Natural killer cell (primary cell): ENCODE data around the gene ZDHHC1. TPM values are rescaled to one million over a fixed set of nuclear protein-coding genes. Genes with fewer than 3 reads are reported as not detected.

Experiments used
- ATAC-seq, 3 donors: fragments of 150-1000 bp in 2 of 3; fragments of 200-7000 bp in 1 of 3; cut with Tn5 transposase; 1 replicate in 1 of 3; 2 replicates in 2 of 3; pipeline ENCODE4 v1.10.0; 2021; ENCODE audit warnings: mild to moderate bottlenecking in 2 of 3, moderate library complexity in 2 of 3
- DNase-seq, 2 donors: peaks; one replicate each; pipeline versions ENCODE4 v3.0.0 to v3.0.0-alpha.2; 2013 to 2021; ENCODE audit warnings: mixed read lengths in 1 of 2
- H3K27ac ChIP-seq: one replicate; pipeline ENCODE4 v1.5.1; 2013; ENCODE audit warnings: mild to moderate bottlenecking, low read length
- H3K27me3 ChIP-seq: one replicate; pipeline ENCODE4 v1.6.1; 2013; ENCODE audit warnings: low read length; ENCODE audit not compliant: control insufficient read depth, insufficient read depth
- H3K36me3 ChIP-seq: one replicate; pipeline ENCODE4 v1.6.1; 2013; ENCODE audit warnings: low read length; ENCODE audit not compliant: control insufficient read depth, insufficient read depth
- H3K4me1 ChIP-seq: one replicate; pipeline ENCODE4 v1.6.1; 2013; ENCODE audit warnings: low read length; ENCODE audit not compliant: control insufficient read depth, insufficient read depth
- H3K4me3 ChIP-seq: one replicate; pipeline ENCODE4 v1.5.1; 2013; ENCODE audit warnings: low read length
- H3K9me3 ChIP-seq: one replicate; pipeline ENCODE4 v1.6.1; 2013; ENCODE audit warnings: low read length; ENCODE audit not compliant: control insufficient read depth, insufficient read depth
- H3K27ac Mint-ChIP-seq, 2 donors: one replicate each; pipeline ENCODE4 v1.8.0; 2022; ENCODE audit warnings: mild to moderate bottlenecking in 2 of 2, mixed read lengths in 2 of 2, moderate library complexity in 1 of 2
- H3K27me3 Mint-ChIP-seq, 2 donors: one replicate each; pipeline ENCODE4 v1.8.0; 2022; ENCODE audit warnings: low read depth in 2 of 2, mixed read lengths in 2 of 2
- H3K36me3 Mint-ChIP-seq: one replicate; pipeline ENCODE4 v1.8.0; 2022; ENCODE audit warnings: mixed read lengths
- H3K4me1 Mint-ChIP-seq, 2 donors: one replicate each; pipeline ENCODE4 v1.8.0; 2022; ENCODE audit warnings: mixed read lengths in 2 of 2
- H3K4me3 Mint-ChIP-seq: one replicate; pipeline ENCODE4 v1.8.0; 2022; ENCODE audit warnings: mild to moderate bottlenecking, moderate library complexity, mixed read lengths
- H3K9me3 Mint-ChIP-seq, 2 donors: one replicate each; pipeline ENCODE4 v1.8.0; 2022; ENCODE audit warnings: mixed read lengths in 2 of 2
- CTCF ChIP-seq: fragments of 200-600 bp; IDR thresholded peaks from one replicate; pipeline ENCODE4 v1.8.0; 2022; ENCODE audit warnings: antibody characterized with exemption
- WGBS: methylation state at CpG from one replicate; pipeline ENCODE4 v1.1.7; 2013; ENCODE audit warnings: missing lambda C conversion rate; ENCODE audit not compliant: insufficient coverage; 5-methylcytosine and 5-hydroxymethylcytosine counted together
- intact Hi-C: fragments of 100-400 bp; cut with micrococcal nuclease; formaldehyde crosslinking; loops from one replicate; pipeline ENCODE4 v1.14.2; 2022
- total RNA-seq, 4 donors: library from RNA; stranded (reverse); fragments of 120-200 nt in 1 of 4; gene quantifications; one replicate each; pipeline versions ENCODE4 v1.2.3 to v1.2.4, GENCODE V29; 2013 to 2022

The ZDHHC1 gene
- total RNA-seq, 3 donors from 2014 or later (not counting 1 experiment from before 2014, with no cell fraction given): 0.88 to 2.5 (median 1.8) TPM

- WGBS: 51% methylated on average over 2 of the region's 2 CpGs
- H3K27ac Mint-ChIP-seq: no peak overlapping the region
- Histone ChIP-seq H3K27me3 (peaks cover 2% of the 10 kb centered on the region), H3K9me3 (no peaks in the 10 kb centered on the region), H3K36me3 (no peaks in the 10 kb centered on the region), H3K4me1 (peaks cover 8% of the 10 kb centered on the region), H3K27ac (no peak overlapping the region), H3K4me3 (no peak overlapping the region)
- TF ChIP-seq CTCF: no peak
- H3K27me3 Mint-ChIP-seq: peaks cover 1 to 13% of the 10 kb centered on the region in 2 donors
- peaks cover 6 to 11% of the 10 kb centered on the region in 2 donors for H3K4me1 Mint-ChIP-seq
- intact Hi-C loops: no loop called here
- DNase-seq: no peak
- no peak for ATAC-seq
- no peak overlapping the region for H3K4me3 Mint-ChIP-seq
- H3K9me3 Mint-ChIP-seq: no peaks in the 10 kb centered on the region
- no peaks in the 10 kb centered on the region for H3K36me3 Mint-ChIP-seq
Observed at GRCh38 chr16:67412294-67412693, 4.0 kb downstream of the ZDHHC1 start.

- 89% methylated on average over 3 of the region's 3 CpGs for WGBS
- Histone ChIP-seq H3K4me1 (peaks cover 4% of the 10 kb centered on the region), H3K9me3 (no peaks in the 10 kb centered on the region), H3K27ac (no peak overlapping the region), H3K36me3 (no peaks in the 10 kb centered on the region), H3K27me3 (no peaks in the 10 kb centered on the region), H3K4me3 (no peak overlapping the region)
- ATAC-seq (no peak), DNase-seq (no peak)
- Mint-ChIP-seq H3K27ac (no peak overlapping the region), H3K4me1 (peaks cover under 1 to 6% of the 10 kb centered on the region in 2 donors), H3K4me3 (no peak overlapping the region), H3K27me3 (peaks cover 0 to 8% of the 10 kb centered on the region in 2 donors), H3K9me3 (no peaks in the 10 kb centered on the region), H3K36me3 (no peaks in the 10 kb centered on the region)
- intact Hi-C loops: no loop called here
- TF ChIP-seq CTCF: no peak
Observed at GRCh38 chr16:67411339-67411738, 4.9 kb downstream of the ZDHHC1 start.

GRCh38 chr16:67409631-67410030 is 6.6 kb downstream of the ZDHHC1 start:
- Histone ChIP-seq H3K4me1 (no peaks in the 10 kb centered on the region), H3K27me3 (no peaks in the 10 kb centered on the region), H3K4me3 (no peak overlapping the region), H3K9me3 (no peaks in the 10 kb centered on the region), H3K36me3 (no peaks in the 10 kb centered on the region), H3K27ac (no peak overlapping the region)
- H3K27me3 Mint-ChIP-seq: peaks cover 0 to 5% of the 10 kb centered on the region in 2 donors
- H3K27ac Mint-ChIP-seq: no peak overlapping the region
- no peak for DNase-seq
- H3K36me3 Mint-ChIP-seq: no peaks in the 10 kb centered on the region
- TF ChIP-seq CTCF: no peak
- no peaks in the 10 kb centered on the region for H3K9me3 Mint-ChIP-seq
- H3K4me3 Mint-ChIP-seq: no peak overlapping the region
- WGBS: 90% methylated on average over 9 of the region's 9 CpGs
- intact Hi-C loops: no loop called here
- no peak for ATAC-seq
- no peaks in the 10 kb centered on the region for H3K4me1 Mint-ChIP-seq

- DNase-seq: no peak
- Mint-ChIP-seq H3K27ac (no peak overlapping the region), H3K27me3 (peaks cover 0 to 2% of the 10 kb centered on the region in 2 donors), H3K36me3 (no peaks in the 10 kb centered on the region), H3K9me3 (no peaks in the 10 kb centered on the region), H3K4me1 (peaks cover 0 to 4% of the 10 kb centered on the region in 2 donors), H3K4me3 (no peak overlapping the region)
- H3K27ac ChIP-seq: no peak overlapping the region
- no peaks in the 10 kb centered on the region for H3K36me3 ChIP-seq
- no peaks in the 10 kb centered on the region for H3K4me1 ChIP-seq
- no peak overlapping the region for H3K4me3 ChIP-seq
- WGBS: 91% methylated on average over 6 of the region's 6 CpGs
- no peaks in the 10 kb centered on the region for H3K27me3 ChIP-seq
- no peak for TF ChIP-seq CTCF
- no peak for ATAC-seq
- no peaks in the 10 kb centered on the region for H3K9me3 ChIP-seq
- intact Hi-C loops: no loop called here
Observed at GRCh38 chr16:67407788-67408452, 8.4 kb downstream of the ZDHHC1 start.
